Spleen (tissue), 11 donors: Measurements from ENCODE around the gene TUBGCP4. TPM values are rescaled to one million over a fixed set of nuclear protein-coding genes. Genes with fewer than 3 reads are reported as not detected.

Experiments
- DNase-seq: peaks from one replicate; pipeline ENCODE4 v3.0.0-alpha.2; 2020
- H3K27ac ChIP-seq, 8 donors: fragments of 200-600 bp; sonication (generic) in 7 of 8; 1 replicate in 4 of 8; 2 replicates in 4 of 8; pipeline versions ENCODE4 v1.5.0 to v1.8.0; 2016 to 2021; ENCODE audit warnings: inconsistent platforms in 4 of 8, mild to moderate bottlenecking in 4 of 8, moderate library complexity in 1 of 8
- H3K27me3 ChIP-seq, 7 donors: fragments of 200-600 bp; sonication (generic) in 6 of 7; replicated peaks in 1 of 7; 1 replicate in 4 of 7; 2 replicates in 3 of 7; pipeline versions ENCODE4 v1.5.0 to v1.8.0; 2016 to 2021; ENCODE audit warnings: inconsistent platforms in 3 of 7, mild to moderate bottlenecking in 1 of 7
- H3K36me3 ChIP-seq, 6 donors: fragments of 200-600 bp; sonication (generic) in 5 of 6; 1 replicate in 4 of 6; 2 replicates in 2 of 6; pipeline versions ENCODE4 v1.5.0 to v1.8.0; 2016 to 2021; ENCODE audit warnings: inconsistent platforms in 2 of 6
- H3K4me1 ChIP-seq, 6 donors: fragments of 200-600 bp; sonication (generic) in 5 of 6; 1 replicate in 3 of 6; 2 replicates in 3 of 6; pipeline versions ENCODE4 v1.5.0 to v1.8.0; 2016 to 2021; ENCODE audit warnings: inconsistent platforms in 3 of 6
- H3K4me3 ChIP-seq, 8 donors: fragments of 200-600 bp; sonication (generic) in 7 of 8; 1 replicate in 4 of 8; 2 replicates in 4 of 8; pipeline versions ENCODE4 v1.5.0 to v1.8.0; 2016 to 2021; ENCODE audit warnings: inconsistent platforms in 4 of 8, mild to moderate bottlenecking in 4 of 8, moderate library complexity in 2 of 8
- H3K9me3 ChIP-seq, 8 donors: fragments of 200-600 bp; sonication (generic) in 7 of 8; 1 replicate in 4 of 8; 2 replicates in 4 of 8; pipeline versions ENCODE4 v1.5.0 to v1.8.0; 2016 to 2021; ENCODE audit warnings: inconsistent platforms in 4 of 8
- CTCF ChIP-seq, 11 experiments: fragments of 200-600 bp in 7 of 11; fragments of 450-650 bp in 4 of 11; sonication (generic) in 4 of 11; IDR thresholded peaks in 8 of 11; conservative IDR thresholded peaks in 3 of 11; 1 replicate in 7 of 11; 2 replicates in 4 of 11; pipeline versions ENCODE4 v1.4.0 to v1.8.0; 2016 to 2021; ENCODE audit warnings: antibody characterized with exemption in 11 of 11, inconsistent platforms in 4 of 11, mild to moderate bottlenecking in 1 of 11
- POLR2A ChIP-seq, 3 donors: fragments of 450-650 bp; IDR thresholded peaks; one replicate each; pipeline ENCODE4 v1.5.1; 2017; ENCODE audit warnings: antibody characterized with exemption in 3 of 3, mild to moderate bottlenecking in 1 of 3
- POLR2AphosphoS5 ChIP-seq, 3 donors: sonication (generic); formaldehyde crosslinking; IDR thresholded peaks; one replicate each; pipeline ENCODE4 v1.5.1; 2017; ENCODE audit warnings: antibody characterized with exemption in 3 of 3
- WGBS, 5 donors: extraction: QIAGEN DNeasy Blood & Tissue Kit in 3 of 5; methylation state at CpG; one replicate each; pipeline versions ENCODE4 v1.1.5 to v1.1.7; 2013 to 2018; 5-methylcytosine and 5-hydroxymethylcytosine counted together
- intact Hi-C: fragments of 100-400 bp; cut with DNase I; formaldehyde crosslinking; loops from one replicate; pipeline ENCODE4 v1.15.0; 2023; ENCODE audit warnings: low total_unique reads
- polyA plus RNA-seq, 3 donors: library from polyadenylated mRNA; stranded (reverse); fragments of 200-250 nt; gene quantifications; one replicate each; pipeline ENCODE4 v1.2.1, GENCODE V29; 2013
- total RNA-seq, 7 donors: library from RNA; depleted of rRNA in 3 of 7; stranded (reverse); fragments of >200 nt in 3 of 7; fragmentation: NEBNext Ultra II Directional in 4 of 7; extraction: Animal tissue kit (Norgen Biotek cat#: 25700) in 4 of 7; gene quantifications; one replicate each; pipeline versions ENCODE4 v1.1.0 to v1.2.1, GENCODE V29; 2016 to 2021
- donor health status: healthy with polysubstance abuse.
- donor health status: DM: no; HTN: no; CAD: no; lungs with moderate emphysema.
- donor health status: DM: no; HTN: no; CAD: no.
- donor health status: Bipolar disorder and iron deficiency.
- donor health status: healthy.
- donor health status: DM: no; HTN: no; CAD: no.
- donor health status: DM: yes; HTN: yes; CAD: no.

The TUBGCP4 gene
- total and polyA plus RNA-seq, 10 donors = 2.5 to 22.1 (median 16.1) TPM

- TF ChIP-seq CTCF (IDR thresholded peaks at IDR 0.05 in 8 of 11, conservative IDR thresholded peaks at IDR 0.05 in 3 of 11) = no peak
- no peak for TF ChIP-seq POLR2AphosphoS5 (IDR thresholded peaks at IDR 0.05)
- TF ChIP-seq POLR2A (IDR thresholded peaks at IDR 0.05) = no peak
- H3K4me1 ChIP-seq = no peaks in the 10 kb centered on the region
- 84 to 93% (median 89%) methylated on average over 2 of the region's 2 CpGs for WGBS, 5 donors
- no peaks in the 10 kb centered on the region for H3K27me3 ChIP-seq
- DNase-seq = no peak
- no peaks in the 10 kb centered on the region for H3K9me3 ChIP-seq
- H3K36me3 ChIP-seq = peaks cover 8 to 100% (median 89%) of the 10 kb centered on the region in 6 donors
- no peak overlapping the region for H3K4me3 ChIP-seq
- intact Hi-C loops = no loop called here
- no peak overlapping the region for H3K27ac ChIP-seq
These were observed 35.3 kb downstream of the TUBGCP4 start for GRCh38 chr15:43406189-43406588.

GRCh38 chr15:43406808-43407207 is 35.9 kb downstream of the TUBGCP4 start:
- no peaks in the 10 kb centered on the region for H3K9me3 ChIP-seq
- TF ChIP-seq POLR2AphosphoS5 (IDR thresholded peaks at IDR 0.05) = no peak
- TF ChIP-seq POLR2A (IDR thresholded peaks at IDR 0.05) = no peak
- TF ChIP-seq CTCF (IDR thresholded peaks at IDR 0.05 in 8 of 11, conservative IDR thresholded peaks at IDR 0.05 in 3 of 11) = no peak
- H3K4me1 ChIP-seq = no peaks in the 10 kb centered on the region
- no peaks in the 10 kb centered on the region for H3K27me3 ChIP-seq
- no peak overlapping the region for H3K27ac ChIP-seq
- no peak overlapping the region for H3K4me3 ChIP-seq
- no peak for DNase-seq
- 90 to 96% (median 93%) methylated on average over 2 of the region's 2 CpGs for WGBS, 5 donors
- intact Hi-C loops = no loop called here
- peaks cover 8 to 100% (median 84%) of the 10 kb centered on the region in 6 donors for H3K36me3 ChIP-seq

- intact Hi-C loops = no loop called here
- TF ChIP-seq POLR2A (IDR thresholded peaks at IDR 0.05) (no peak), POLR2AphosphoS5 (IDR thresholded peaks at IDR 0.05) (no peak), CTCF (IDR thresholded peaks at IDR 0.05 in 8 of 11, conservative IDR thresholded peaks at IDR 0.05 in 3 of 11) (no peak)
- Histone ChIP-seq H3K4me1 (no peaks in the 10 kb centered on the region), H3K27ac (no peak overlapping the region), H3K9me3 (no peaks in the 10 kb centered on the region), H3K27me3 (no peaks in the 10 kb centered on the region), H3K4me3 (no peak overlapping the region), H3K36me3 (peaks cover 8 to 100% (median 83%) of the 10 kb centered on the region in 6 donors)
- no peak for DNase-seq
- WGBS, 5 donors = 84 to 94% (median 93%) methylated on average over 4 of the region's 4 CpGs
These were observed 37.9 kb downstream of the TUBGCP4 start for GRCh38 chr15:43408789-43409188.

GRCh38 chr15:43410572-43411214 is 39.8 kb downstream of the TUBGCP4 start:
- Histone ChIP-seq H3K4me3 (no peak overlapping the region), H3K9me3 (no peaks in the 10 kb centered on the region), H3K27ac (no peak overlapping the region), H3K27me3 (no peaks in the 10 kb centered on the region), H3K4me1 (no peaks in the 10 kb centered on the region), H3K36me3 (peaks cover 8 to 100% (median 80%) of the 10 kb centered on the region in 6 donors)
- no peak for TF ChIP-seq POLR2A (IDR thresholded peaks at IDR 0.05)
- TF ChIP-seq POLR2AphosphoS5 (IDR thresholded peaks at IDR 0.05) = no peak
- no peak for TF ChIP-seq CTCF (IDR thresholded peaks at IDR 0.05 in 8 of 11, conservative IDR thresholded peaks at IDR 0.05 in 3 of 11)
- WGBS, 5 donors = 89 to 95% (median 91%) methylated on average over 5 of the region's 5 CpGs
- DNase-seq = no peak
- intact Hi-C loops = loop anchor here (10.0 kb wide), 1 partner anchor 64 kb away; no protein-coding TSS in a partner anchor
